NCI-H2196 (cell line): ENCODE data around the gene OSTC.

Experiments
- DNase-seq: peaks from one replicate; lab custom pipeline; 2025; ENCODE audit not compliant: unreplicated experiment; lab: John Stamatoyannopoulos, UW

The OSTC gene

GRCh38 chr4:108644237-108644636 is 6.2 kb upstream of the OSTC start:
- no peak for DNase-seq

DNA sequence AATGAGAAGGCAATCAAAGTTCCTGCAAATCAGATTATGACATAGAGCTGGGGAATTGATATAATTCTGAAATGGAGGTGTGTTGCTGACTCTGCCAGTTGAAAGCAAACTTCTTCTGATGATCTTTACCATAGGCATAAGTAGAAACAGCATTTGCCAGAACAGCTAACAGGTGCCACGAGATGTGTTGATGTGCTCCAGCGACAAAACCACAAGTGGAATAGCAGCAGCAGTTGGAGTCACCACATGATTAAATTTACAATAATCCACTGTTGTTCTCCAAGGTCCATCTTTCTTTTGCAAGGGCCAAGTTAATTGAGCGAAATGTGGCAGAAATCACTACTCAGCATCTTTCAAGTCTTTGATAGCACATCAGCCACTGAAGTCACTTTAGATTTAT is 3.7 kb upstream of the OSTC start:
- DNase-seq, result no peak

DNA sequence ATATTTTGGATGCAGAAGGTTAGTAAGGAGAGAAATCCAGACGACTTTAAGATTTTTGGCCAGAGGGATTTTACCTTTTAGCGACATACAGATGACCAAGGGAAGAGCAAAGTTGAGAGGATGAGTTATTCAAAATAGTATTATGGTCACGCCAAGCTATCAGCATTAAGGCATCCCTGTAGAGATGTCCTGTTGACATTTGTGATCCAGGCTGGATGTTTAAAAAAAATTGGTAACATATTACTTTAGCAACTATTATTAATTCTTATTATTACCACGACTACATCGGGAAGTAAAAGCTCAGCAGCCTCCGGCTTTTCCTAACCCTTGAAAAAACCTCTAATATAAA is 562 bp upstream of the OSTC start:
- DNase-seq, result no peak

GRCh38 chr4:108651014-108651791 is 804 bp downstream of the OSTC start:
- no peak for DNase-seq

GRCh38 chr4:108662629-108663028 is 12.2 kb downstream of the OSTC start:
- DNase-seq, result no peak

DNA sequence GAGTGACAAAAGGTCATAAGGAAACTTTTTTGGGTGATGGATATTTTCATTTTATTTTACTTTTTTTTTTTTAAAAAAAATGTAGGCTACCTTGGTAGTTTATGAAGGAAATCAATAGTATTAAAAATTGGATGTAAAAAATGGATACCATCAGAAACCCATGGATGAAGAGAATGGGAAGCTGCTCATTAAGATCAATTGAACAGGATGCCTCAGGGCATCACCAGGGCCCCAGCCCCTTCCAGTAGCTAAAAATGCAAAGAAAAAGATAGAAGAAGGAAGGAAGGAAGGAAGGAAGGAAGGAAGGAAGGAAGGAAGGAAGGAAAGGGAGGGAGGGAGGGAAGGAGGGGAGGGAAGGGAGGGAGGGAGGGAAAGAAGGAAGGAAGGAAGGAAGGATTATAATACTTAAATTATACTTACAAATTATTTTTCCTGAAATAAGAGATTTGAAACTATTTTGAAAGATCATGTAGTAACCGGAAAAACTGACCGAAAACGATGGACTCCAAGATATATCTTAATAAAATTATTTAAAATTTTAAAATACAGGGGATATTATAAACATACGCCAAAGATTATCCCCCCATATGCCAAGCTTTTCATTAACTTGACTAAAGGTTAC is 24.1 kb downstream of the OSTC start:
- no peak for DNase-seq

DNA sequence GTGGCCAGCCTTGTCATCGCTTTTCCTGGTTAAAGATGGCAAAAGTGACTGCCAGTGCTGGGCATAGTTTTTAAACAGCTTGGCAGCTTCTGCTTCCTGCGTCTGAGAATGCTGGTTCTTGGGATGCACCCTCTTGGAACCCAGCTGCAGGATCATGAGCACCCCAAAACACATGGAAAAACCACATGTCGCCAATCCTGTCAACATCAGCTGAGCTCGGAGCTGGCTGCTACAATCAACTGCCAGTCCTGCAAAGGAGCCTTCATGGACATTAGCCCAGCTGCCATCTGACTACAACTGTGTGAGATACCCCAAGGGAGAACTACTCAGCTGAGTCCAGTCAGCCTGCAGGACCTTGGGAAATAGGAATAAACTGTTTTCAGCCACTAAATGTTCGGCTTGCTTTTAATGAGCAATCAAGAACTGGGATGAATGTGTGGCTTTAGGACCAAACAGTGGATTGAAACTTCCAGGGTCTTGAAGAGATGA is 31.0 kb downstream of the OSTC start:
- DNase-seq, result no peak

GRCh38 chr4:108683479-108683878 is 33.1 kb downstream of the OSTC start:
- peak; percentile 1 for DNase-seq

GRCh38 chr4:108685036-108685686 is 34.8 kb downstream of the OSTC start:
- no peak for DNase-seq

- no peak for DNase-seq
These were observed 40.3 kb downstream of the OSTC start for GRCh38 chr4:108690738-108691137.

GRCh38 chr4:108693211-108693610 is 42.8 kb downstream of the OSTC start:
- DNase-seq, result no peak

DNA sequence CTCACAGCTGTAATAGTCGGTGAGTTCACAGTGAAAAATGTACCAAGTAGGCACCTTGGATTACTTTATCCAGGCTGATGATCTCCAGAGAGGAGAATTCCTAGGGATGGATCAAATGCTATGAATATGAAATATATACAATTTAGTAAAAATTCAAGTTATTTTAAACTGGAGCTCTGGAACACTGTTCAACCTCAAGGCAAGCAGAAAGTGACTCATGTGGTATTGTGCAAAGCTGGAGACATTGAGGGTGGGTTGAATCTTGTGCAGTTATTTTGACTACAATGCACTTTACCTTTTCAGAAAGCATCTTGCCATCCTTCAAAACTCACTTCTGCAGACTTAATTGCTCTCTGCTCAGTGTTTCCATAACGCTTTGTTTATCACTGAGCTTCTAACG is 43.4 kb downstream of the OSTC start:
- DNase-seq, result no peak

DNA sequence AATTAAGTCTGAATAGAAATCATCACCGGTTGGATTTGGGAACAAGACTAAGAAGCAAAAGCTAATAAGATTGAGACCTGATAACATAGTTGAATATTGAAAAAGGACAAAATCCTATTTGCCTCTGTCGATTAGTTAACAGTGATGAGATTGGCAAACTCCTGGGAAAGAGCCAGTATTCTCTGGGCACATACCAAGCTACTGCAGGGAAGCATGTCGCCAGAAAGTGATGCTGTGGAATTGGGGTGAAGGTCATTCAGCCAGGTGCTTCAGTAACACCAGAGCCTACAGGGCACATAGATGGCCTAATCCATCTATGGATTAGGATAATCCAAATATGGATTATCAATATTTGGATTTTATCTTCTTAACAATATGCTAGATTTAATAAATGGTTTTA is 44.0 kb downstream of the OSTC start:
- no peak for DNase-seq

GRCh38 chr4:108695062-108695461 is 44.7 kb downstream of the OSTC start:
- DNase-seq, result no peak

DNA sequence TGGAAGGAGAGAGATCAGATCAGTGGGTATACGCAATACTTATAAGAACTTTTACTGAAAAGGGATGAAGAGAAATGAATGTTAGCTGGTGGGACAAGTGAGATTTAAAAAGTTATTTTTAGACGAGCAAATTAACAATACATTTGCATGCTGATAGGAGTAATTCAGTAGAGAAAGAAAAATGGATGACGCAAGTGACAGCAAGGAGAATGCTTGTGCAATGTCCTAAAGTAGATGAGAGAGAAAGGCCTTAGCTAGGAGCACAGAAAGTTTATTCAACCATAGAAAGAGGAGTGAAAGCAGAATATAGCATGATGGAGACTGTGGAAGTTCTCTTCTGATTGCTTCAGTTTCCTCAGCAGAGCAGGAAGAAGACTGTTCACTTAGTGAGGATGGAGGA is 45.8 kb downstream of the OSTC start:
- DNase-seq, result no peak

DNA sequence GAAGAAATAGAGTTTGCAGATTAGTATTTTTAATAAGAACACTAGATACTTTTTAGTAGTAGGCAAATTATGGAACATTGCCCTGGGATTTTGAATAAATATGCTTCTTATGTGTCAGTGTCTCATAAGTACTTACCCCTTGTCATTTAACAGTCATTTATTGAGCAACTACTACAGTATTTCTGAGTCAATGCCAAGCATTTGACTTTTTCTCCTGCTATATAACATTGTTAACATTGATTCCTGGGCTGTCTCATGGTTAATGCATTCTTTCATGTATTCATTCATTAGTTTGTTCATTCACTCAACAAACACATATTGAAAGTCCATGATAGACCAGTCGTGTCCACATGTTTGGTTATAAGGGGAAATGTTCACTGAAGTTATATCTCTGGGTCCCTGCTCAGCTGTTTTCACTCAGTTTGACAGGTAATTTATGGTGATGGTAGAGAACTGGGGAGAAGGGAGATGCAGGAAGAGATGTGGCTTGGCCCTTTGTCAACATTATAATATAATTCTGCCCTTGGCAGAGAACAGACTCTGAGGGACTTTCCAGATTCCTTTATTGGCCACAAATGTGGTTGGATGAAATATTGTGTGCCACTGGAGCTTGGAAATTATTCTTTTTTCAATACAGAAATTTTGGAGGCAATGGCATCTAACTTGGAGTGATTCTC is 49.8 kb downstream of the OSTC start:
- DNase-seq, result no peak

- DNase-seq, result no peak
These were observed 52.6 kb downstream of the OSTC start for GRCh38 chr4:108702960-108703359.

DNA sequence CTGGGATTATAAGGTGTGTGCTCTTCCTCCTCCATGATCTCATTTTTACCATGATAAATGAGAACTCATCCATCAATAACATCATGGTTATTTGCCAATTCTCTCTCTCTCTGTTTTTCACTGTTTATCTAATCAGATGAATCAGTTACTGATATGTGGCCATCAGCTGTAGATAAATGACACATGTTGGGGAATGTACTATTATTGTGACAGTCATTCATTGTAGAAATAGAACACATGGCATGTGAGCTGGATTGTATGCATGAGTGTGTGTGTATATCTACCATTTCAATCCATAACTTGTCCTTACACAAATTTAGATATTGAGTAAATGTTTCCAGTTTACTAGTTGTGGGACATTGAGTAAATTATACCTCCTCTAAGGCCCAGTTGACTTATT is 53.0 kb downstream of the OSTC start:
- DNase-seq, result no peak

GRCh38 chr4:108703966-108704365 is 53.6 kb downstream of the OSTC start:
- no peak for DNase-seq

DNA sequence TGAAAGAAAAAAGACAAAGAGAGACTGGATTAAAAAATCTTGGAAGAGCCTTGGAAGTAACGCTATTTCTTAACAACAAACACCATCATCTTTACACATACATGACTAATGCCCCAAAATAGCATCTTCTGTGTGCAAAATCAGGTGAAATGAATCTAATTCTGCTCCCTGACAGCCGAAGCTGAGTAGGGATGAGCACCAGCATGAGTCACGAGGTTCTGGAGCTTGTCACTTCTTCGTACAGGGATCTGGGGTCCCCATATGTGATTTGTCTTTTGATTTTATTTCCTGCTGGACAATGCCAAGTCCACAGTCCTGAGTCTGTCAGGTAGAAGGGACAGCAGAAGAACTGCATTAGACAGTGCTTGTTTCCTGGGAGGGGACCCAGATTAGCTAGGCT is 55.9 kb downstream of the OSTC start:
- no peak for DNase-seq

DNA sequence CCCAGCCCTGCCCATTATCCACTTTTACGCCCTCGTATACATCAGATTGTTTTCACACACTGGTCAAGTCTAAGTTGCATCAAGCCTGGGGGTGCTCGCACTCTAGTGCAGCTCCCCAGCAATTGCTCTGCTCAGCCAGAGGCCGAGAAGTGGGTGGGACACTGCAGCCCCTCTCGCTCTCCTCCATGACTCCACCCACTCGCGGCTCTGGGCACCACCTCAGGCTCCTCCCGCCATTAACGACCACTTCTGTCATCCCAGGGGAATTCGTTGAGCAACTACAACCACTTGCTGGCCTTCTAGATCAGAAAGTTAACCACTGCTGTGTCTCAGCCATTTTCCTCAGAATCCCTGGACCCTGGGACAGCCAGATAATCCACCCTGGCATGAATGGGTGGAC is 58.8 kb downstream of the OSTC start:
- DNase-seq, result no peak

DNA sequence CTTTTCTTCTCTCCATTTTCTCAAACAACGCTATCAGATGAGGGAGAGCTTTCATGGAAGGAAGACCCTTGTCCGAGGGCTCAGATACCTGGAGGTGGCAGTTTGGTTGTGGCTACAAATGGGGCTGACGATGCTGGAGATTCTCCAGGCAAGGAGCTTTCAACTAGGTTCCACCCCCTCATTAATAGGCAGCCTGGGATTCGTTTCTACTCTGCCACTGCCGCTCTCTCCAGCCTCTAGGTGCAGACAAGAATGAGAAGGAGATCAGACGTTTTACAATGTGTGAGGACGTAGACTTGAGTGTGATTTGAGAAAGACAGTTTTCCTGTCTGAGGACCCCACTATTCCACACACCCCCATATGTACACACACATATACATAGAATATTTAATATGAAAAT is 59.3 kb downstream of the OSTC start:
- no peak for DNase-seq
